Measurements from ENCODE around the gene MAPRE2.

DNA sequence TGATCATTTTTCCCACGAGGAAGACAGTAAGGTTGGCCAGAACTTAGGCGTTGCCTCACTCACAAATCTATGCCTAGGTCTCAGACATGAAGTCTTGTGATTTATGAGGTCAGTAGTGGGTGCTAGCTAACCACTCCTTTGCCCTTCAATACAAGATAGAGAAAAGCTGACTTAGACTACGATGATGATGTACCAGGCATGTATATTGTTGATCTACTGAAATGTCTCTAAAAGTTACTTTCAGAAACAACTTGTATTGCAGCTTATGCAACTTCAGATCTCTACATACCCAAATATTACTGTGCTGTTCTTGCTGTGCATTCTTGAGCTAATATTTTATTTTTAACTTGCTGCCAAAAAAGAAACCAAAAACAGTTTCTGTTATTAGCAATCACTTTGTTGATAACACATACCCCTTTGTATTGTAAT, 30.6 kb downstream of the MAPRE2 start:
- TF ChIP-seq, protein P1, sequence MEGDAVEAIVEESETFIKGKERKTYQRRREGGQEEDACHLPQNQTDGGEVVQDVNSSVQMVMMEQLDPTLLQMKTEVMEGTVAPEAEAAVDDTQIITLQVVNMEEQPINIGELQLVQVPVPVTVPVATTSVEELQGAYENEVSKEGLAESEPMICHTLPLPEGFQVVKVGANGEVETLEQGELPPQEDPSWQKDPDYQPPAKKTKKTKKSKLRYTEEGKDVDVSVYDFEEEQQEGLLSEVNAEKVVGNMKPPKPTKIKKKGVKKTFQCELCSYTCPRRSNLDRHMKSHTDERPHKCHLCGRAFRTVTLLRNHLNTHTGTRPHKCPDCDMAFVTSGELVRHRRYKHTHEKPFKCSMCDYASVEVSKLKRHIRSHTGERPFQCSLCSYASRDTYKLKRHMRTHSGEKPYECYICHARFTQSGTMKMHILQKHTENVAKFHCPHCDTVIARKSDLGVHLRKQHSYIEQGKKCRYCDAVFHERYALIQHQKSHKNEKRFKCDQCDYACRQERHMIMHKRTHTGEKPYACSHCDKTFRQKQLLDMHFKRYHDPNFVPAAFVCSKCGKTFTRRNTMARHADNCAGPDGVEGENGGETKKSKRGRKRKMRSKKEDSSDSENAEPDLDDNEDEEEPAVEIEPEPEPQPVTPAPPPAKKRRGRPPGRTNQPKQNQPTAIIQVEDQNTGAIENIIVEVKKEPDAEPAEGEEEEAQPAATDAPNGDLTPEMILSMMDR (IDR thresholded peaks at IDR 0.05; ENCODE audit: low read depth, low read length, poor library complexity, severe bottlenecking) = no peak
- TF ChIP-seq EZH2phosphoT487 (IDR thresholded peaks at IDR 0.05; ENCODE audit: borderline replicate concordance, low read length) = no peak
